Measurements from ENCODE around the gene WSCD2. TPM values are rescaled to one million over a fixed set of nuclear protein-coding genes. Genes with fewer than 3 reads are reported as not detected.
A peak's percentile ranks its signal among the peaks of the same experiment; 100 is the strongest.

WSCD2 gene
- polyA plus RNA-seq, 1 donor (not counting 4 experiments of a cell fraction or from before 2014, with no cell fraction given): not detected

GRCh38 chr12:108193493-108193892 is 64.4 kb downstream of the WSCD2 start:
- Histone ChIP-seq H3K27me3 (ENCODE audit: control insufficient read depth, extremely low read depth, insufficient read depth, low read length) (no peaks in the 10 kb centered on the region), H3K36me3 (ENCODE audit: control insufficient read depth in 2 of 2, extremely low read depth in 1 of 2, insufficient read depth in 2 of 2, low read length in 2 of 2) (no peaks in the 10 kb centered on the region), H3K4me1 (ENCODE audit: control insufficient read depth, extremely low read depth, insufficient read depth, low read length) (no peaks in the 10 kb centered on the region), H3K9me1 (ENCODE audit: control insufficient read depth, extremely low read depth, insufficient read depth, low read length) (no peaks in the 10 kb centered on the region), H3K4me3 (ENCODE audit: control insufficient read depth in 2 of 3, extremely low read depth in 1 of 3, insufficient read depth in 2 of 3, low read depth in 1 of 3, low read length in 3 of 3) (no peak overlapping the region), H3K9ac (ENCODE audit: control insufficient read depth, extremely low read depth, insufficient read depth, low read length) (no peak overlapping the region), H3K79me2 (ENCODE audit: control insufficient read depth, insufficient read depth, low read length) (no peaks in the 10 kb centered on the region), H3K4me2 (ENCODE audit: control insufficient read depth, extremely low read depth, insufficient read depth, low read depth, low read length) (no peak overlapping the region), H3K9me3 (ENCODE audit: control insufficient read depth, low read depth, low read length) (no peaks in the 10 kb centered on the region), H3K27ac (ENCODE audit: control insufficient read depth, insufficient read depth, low read length) (no peak overlapping the region), H2AFZ (ENCODE audit: control insufficient read depth, low read length) (no peak overlapping the region), H4K20me1 (ENCODE audit: control insufficient read depth, extremely low read depth, insufficient read depth, low read length) (no peaks in the 10 kb centered on the region)
- TF ChIP-seq EZH2 (IDR thresholded peaks at IDR 0.05; ENCODE audit: low read length) (no peak), CTCF (optimal IDR thresholded peaks at IDR 0.05 in 1 of 3, IDR thresholded peaks at IDR 0.05 in 1 of 3, conservative IDR thresholded peaks at IDR 0.05 in 1 of 3; ENCODE audit: extremely low read depth in 1 of 3, insufficient read depth in 2 of 3, low read length in 3 of 3) (no peak)
- dilution Hi-C loops (cut with MboI; ENCODE audit: extremely low pct_ligation_motif_present, low sequenced_read_pairs): no loop called here
- FAIRE-seq: no peak
- DNase-seq (ENCODE audit: low read depth, low spot score): no peak

- H3K9me1 ChIP-seq (ENCODE audit: control insufficient read depth, extremely low read depth, insufficient read depth, low read length): no peaks in the 10 kb centered on the region
- H3K4me2 ChIP-seq (ENCODE audit: control insufficient read depth, extremely low read depth, insufficient read depth, low read depth, low read length): no peak overlapping the region
- no peak overlapping the region for H3K9ac ChIP-seq (ENCODE audit: control insufficient read depth, extremely low read depth, insufficient read depth, low read length)
- TF ChIP-seq EZH2 (IDR thresholded peaks at IDR 0.05; ENCODE audit: low read length) (no peak), CTCF (optimal IDR thresholded peaks at IDR 0.05 in 1 of 3, IDR thresholded peaks at IDR 0.05 in 1 of 3, conservative IDR thresholded peaks at IDR 0.05 in 1 of 3; ENCODE audit: extremely low read depth in 1 of 3, insufficient read depth in 2 of 3, low read length in 3 of 3) (peak; percentile 52 to 70 (median 59))
- no peaks in the 10 kb centered on the region for H3K4me1 ChIP-seq (ENCODE audit: control insufficient read depth, extremely low read depth, insufficient read depth, low read length)
- no peaks in the 10 kb centered on the region for H3K9me3 ChIP-seq (ENCODE audit: control insufficient read depth, low read depth, low read length)
- no peaks in the 10 kb centered on the region for H3K36me3 ChIP-seq (ENCODE audit: control insufficient read depth in 2 of 2, extremely low read depth in 1 of 2, insufficient read depth in 2 of 2, low read length in 2 of 2)
- dilution Hi-C loops (cut with MboI; ENCODE audit: extremely low pct_ligation_motif_present, low sequenced_read_pairs): no loop called here
- H3K79me2 ChIP-seq (ENCODE audit: control insufficient read depth, insufficient read depth, low read length): no peaks in the 10 kb centered on the region
- H3K27ac ChIP-seq (ENCODE audit: control insufficient read depth, insufficient read depth, low read length): no peak overlapping the region
- DNase-seq (ENCODE audit: low read depth, low spot score): no peak
- FAIRE-seq: no peak
- H4K20me1 ChIP-seq (ENCODE audit: control insufficient read depth, extremely low read depth, insufficient read depth, low read length): no peaks in the 10 kb centered on the region
- H3K4me3 ChIP-seq (ENCODE audit: control insufficient read depth in 2 of 3, extremely low read depth in 1 of 3, insufficient read depth in 2 of 3, low read depth in 1 of 3, low read length in 3 of 3): no peak overlapping the region
- H3K27me3 ChIP-seq (ENCODE audit: control insufficient read depth, extremely low read depth, insufficient read depth, low read length): no peaks in the 10 kb centered on the region
- H2AFZ ChIP-seq (ENCODE audit: control insufficient read depth, low read length): no peak overlapping the region
Observed at GRCh38 chr12:108193917-108194316, 64.8 kb downstream of the WSCD2 start.
